GM18517 (cell line): ENCODE data around the gene NCKAP1.
A peak's percentile ranks its signal among the peaks of the same experiment; 100 is the strongest.

Experiments used
- ATAC-seq: cut with Tn5 transposase; IDR thresholded peaks from one replicate; pipeline ENCODE4 v1.9.1; 2021; ENCODE audit warnings: mild to moderate bottlenecking, moderate library complexity; ENCODE audit not compliant: unreplicated experiment

The NCKAP1 gene

GRCh38 chr2:182950546-182950945 lies 87.7 kb downstream of the NCKAP1 start:
- ATAC-seq: no peak

GRCh38 chr2:182949572-182950189 lies 88.6 kb downstream of the NCKAP1 start:
- no peak for ATAC-seq

GRCh38 chr2:182949052-182949451 lies 89.2 kb downstream of the NCKAP1 start:
- no peak for ATAC-seq

- ATAC-seq: no peak
Measured at GRCh38 chr2:182946958-182947369, 91.3 kb downstream of the NCKAP1 start.

- ATAC-seq: no peak
Measured at GRCh38 chr2:182943339-182943738, 94.9 kb downstream of the NCKAP1 start.

- ATAC-seq: no peak
Measured at GRCh38 chr2:182942756-182943155, 95.5 kb downstream of the NCKAP1 start.

GRCh38 chr2:182941919-182942318 lies 96.3 kb downstream of the NCKAP1 start:
- ATAC-seq: no peak

- no peak for ATAC-seq
Measured at GRCh38 chr2:182941121-182941722, 97.0 kb downstream of the NCKAP1 start.

- no peak for ATAC-seq
Measured at GRCh38 chr2:182937870-182938269, 100.4 kb downstream of the NCKAP1 start.

- ATAC-seq: peak; percentile 72
Measured at GRCh38 chr2:182933629-182934028, 104.6 kb downstream of the NCKAP1 start.

GRCh38 chr2:182929972-182930371 lies 108.3 kb downstream of the NCKAP1 start:
- no peak for ATAC-seq

GRCh38 chr2:182924306-182924705 lies 114.0 kb downstream of the NCKAP1 start:
- no peak for ATAC-seq

- no peak for ATAC-seq
Measured at GRCh38 chr2:182921234-182921633, 117.0 kb downstream of the NCKAP1 start.

GRCh38 chr2:182920631-182921056 lies 117.6 kb downstream of the NCKAP1 start:
- no peak for ATAC-seq

- no peak for ATAC-seq
Measured at GRCh38 chr2:182920089-182920488, 118.2 kb downstream of the NCKAP1 start.

GRCh38 chr2:182918961-182919652 lies 119.2 kb downstream of the NCKAP1 start:
- ATAC-seq: no peak

- ATAC-seq: no peak
Measured at GRCh38 chr2:182917924-182918323, 120.3 kb downstream of the NCKAP1 start.

GRCh38 chr2:182916417-182916816 lies 121.8 kb downstream of the NCKAP1 start:
- ATAC-seq: no peak

GRCh38 chr2:182915369-182916326 lies 122.6 kb downstream of the NCKAP1 start:
- ATAC-seq: no peak

- ATAC-seq: no peak
Measured at GRCh38 chr2:182914852-182915251, 123.4 kb downstream of the NCKAP1 start.

GRCh38 chr2:182913064-182913463 lies 125.2 kb downstream of the NCKAP1 start:
- ATAC-seq: no peak
